Left ventricle myocardium inferior (tissue), 1 donor: ENCODE data around the gene ZNF525. TPM values are rescaled to one million over a fixed set of nuclear protein-coding genes. Genes with fewer than 3 reads are reported as not detected.
"Not testable (repeated sequence)": the region's sequence is repeated elsewhere in the genome, so short reads cannot be mapped to it uniquely, and the experiment has no call there.

ENCODE experiments used
- DNase-seq: peaks from one replicate; pipeline ENCODE4 v3.0.0-alpha.2; 2020
- H3K27ac ChIP-seq: fragments of 200-600 bp; replicated peaks from 2 replicates; pipeline ENCODE4 v1.8.0; 2021
- H3K27me3 ChIP-seq: fragments of 200-600 bp; 2 replicates; pipeline ENCODE4 v1.8.0; 2021; ENCODE audit warnings: low read depth
- H3K36me3 ChIP-seq: fragments of 200-600 bp; 2 replicates; pipeline ENCODE4 v1.8.0; 2021
- H3K4me1 ChIP-seq: fragments of 200-600 bp; 2 replicates; pipeline ENCODE4 v1.8.0; 2021
- H3K4me3 ChIP-seq: fragments of 200-600 bp; 2 replicates; pipeline ENCODE4 v1.8.0; 2021; ENCODE audit warnings: mild to moderate bottlenecking, moderate library complexity
- H3K9me3 ChIP-seq: fragments of 200-600 bp; replicated peaks from 2 replicates; pipeline ENCODE4 v1.8.0; 2021
- CTCF ChIP-seq: fragments of 200-600 bp; IDR thresholded peaks from 2 replicates; pipeline ENCODE4 v1.8.0; 2021; ENCODE audit warnings: antibody characterized with exemption, mild to moderate bottlenecking, borderline replicate concordance
- intact Hi-C: fragments of 100-400 bp; cut with micrococcal nuclease; formaldehyde crosslinking; loops from one replicate; pipeline ENCODE4 v1.11.0; 2022
- total RNA-seq: library from RNA; stranded (reverse); fragmentation: NEBNext Ultra II Directional; extraction: Animal tissue kit (Norgen Biotek cat#: 25700); gene quantifications from one replicate; pipeline ENCODE4 v1.2.1, GENCODE V29; 2021
- donor health status: DM: no; HTN: yes; CAD: no; lungs with severe emphysema.

Gene ZNF525
- total RNA-seq, 1 donor from 2014 or later = 4.3 TPM

GRCh38 chr19:53394522-53394973, 29.0 kb downstream of the ZNF525 start:
- DNase-seq = peak; percentile 64
- H3K4me1 ChIP-seq = peaks cover 29% of the 10 kb centered on the region
- TF ChIP-seq CTCF = no peak
- H3K27me3 ChIP-seq = peaks cover 7% of the 10 kb centered on the region
- intact Hi-C loops = no loop called here
- peaks cover under 1% of the 10 kb centered on the region for H3K9me3 ChIP-seq
- H3K4me3 ChIP-seq = peak overlapping the region; percentile 93
- H3K27ac ChIP-seq = peak overlapping the region; percentile 91
- peaks cover 16% of the 10 kb centered on the region for H3K36me3 ChIP-seq

GRCh38 chr19:53394974-53395839, 29.7 kb downstream of the ZNF525 start, which contains the start of gene ZNF765:
Gene ZNF765 (plus strand): TSS chr19:53395149. CDS start chr19:53398016, 2,867 bp downstream.
- Histone ChIP-seq H3K27ac (peak within 1 kb of the TSS; percentile 91), H3K36me3 (peaks cover 21% of the 10 kb centered on the region), H3K4me3 (peak within 1 kb of the TSS; percentile 93), H3K4me1 (peaks cover 29% of the 10 kb centered on the region), H3K27me3 (peaks cover under 1% of the 10 kb centered on the region), H3K9me3 (no peaks in the 10 kb centered on the region)
- TF ChIP-seq CTCF = peak; percentile 72
- peak; percentile 94 for DNase-seq
- intact Hi-C loops = no loop called here

GRCh38 chr19:53395840-53396524, 30.5 kb downstream of the ZNF525 start:
- H3K9me3 ChIP-seq, intact Hi-C loops, DNase-seq, H3K27me3 ChIP-seq: not testable (repeated sequence)
- peaks cover 29% of the 10 kb centered on the region for H3K4me1 ChIP-seq
- peak overlapping the region; percentile 91 for H3K27ac ChIP-seq
- H3K36me3 ChIP-seq = peaks cover 29% of the 10 kb centered on the region
- peak overlapping the region; percentile 93 for H3K4me3 ChIP-seq

GRCh38 chr19:53396525-53396868, 31.0 kb downstream of the ZNF525 start:
- no peak for TF ChIP-seq CTCF

GRCh38 chr19:53397918-53398317, 32.4 kb downstream of the ZNF525 start:
- DNase-seq, intact Hi-C loops, H3K9me3 ChIP-seq, H3K27ac ChIP-seq, H3K4me3 ChIP-seq, H3K27me3 ChIP-seq: not testable (repeated sequence)
- Histone ChIP-seq H3K4me1 (peaks cover 29% of the 10 kb centered on the region), H3K36me3 (peaks cover 48% of the 10 kb centered on the region)

More at GRCh38 chr19:53396525-53396868, 31.0 kb downstream of the ZNF525 start:
- Histone ChIP-seq H3K4me3 (peak overlapping the region; percentile 93), H3K27me3 (no peaks in the 10 kb centered on the region), H3K4me1 (peaks cover 29% of the 10 kb centered on the region), H3K27ac (no peak overlapping the region), H3K9me3 (no peaks in the 10 kb centered on the region), H3K36me3 (peaks cover 34% of the 10 kb centered on the region)
- intact Hi-C loops = no loop called here
- no peak for DNase-seq

GRCh38 chr19:53409505-53410204, 44.1 kb downstream of the ZNF525 start:
- peaks cover 90% of the 10 kb centered on the region for H3K9me3 ChIP-seq
- TF ChIP-seq CTCF = no peak
- no peaks in the 10 kb centered on the region for H3K4me1 ChIP-seq
- intact Hi-C loops = no loop called here
- no peaks in the 10 kb centered on the region for H3K27me3 ChIP-seq
- no peak overlapping the region for H3K27ac ChIP-seq
- H3K4me3 ChIP-seq = no peak overlapping the region
- peaks cover 70% of the 10 kb centered on the region for H3K36me3 ChIP-seq
- no peak for DNase-seq

GRCh38 chr19:53420520-53421315, 55.2 kb downstream of the ZNF525 start:
- H3K4me1 ChIP-seq, H3K27ac ChIP-seq, H3K9me3 ChIP-seq, H3K27me3 ChIP-seq, H3K4me3 ChIP-seq, DNase-seq, H3K36me3 ChIP-seq, intact Hi-C loops: not testable (repeated sequence)
